ENCODE measurements around the gene TTLL5.

The TTLL5 gene

DNA sequence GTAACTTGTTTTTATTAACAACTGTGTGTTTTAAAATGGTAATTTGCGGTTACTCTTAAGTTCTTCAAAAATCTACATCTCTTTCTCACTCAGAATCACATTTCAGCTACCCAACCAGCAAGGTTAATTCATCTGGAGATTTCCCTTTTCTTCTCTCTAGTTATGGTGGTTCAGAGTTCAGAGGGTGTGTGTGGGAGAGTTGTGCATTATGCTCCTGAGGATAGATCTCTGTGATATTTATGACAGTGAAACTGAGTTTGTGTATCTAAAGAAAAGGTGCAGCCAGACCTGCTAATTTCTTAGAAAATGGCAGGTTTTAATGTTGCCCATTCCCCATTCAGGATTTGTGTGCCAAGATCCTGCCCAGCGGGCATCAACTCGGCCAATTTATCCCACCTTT, 73.8 kb downstream of the TTLL5 start:
- no peak for DNase-seq (ENCODE audit: low read depth)

DNA sequence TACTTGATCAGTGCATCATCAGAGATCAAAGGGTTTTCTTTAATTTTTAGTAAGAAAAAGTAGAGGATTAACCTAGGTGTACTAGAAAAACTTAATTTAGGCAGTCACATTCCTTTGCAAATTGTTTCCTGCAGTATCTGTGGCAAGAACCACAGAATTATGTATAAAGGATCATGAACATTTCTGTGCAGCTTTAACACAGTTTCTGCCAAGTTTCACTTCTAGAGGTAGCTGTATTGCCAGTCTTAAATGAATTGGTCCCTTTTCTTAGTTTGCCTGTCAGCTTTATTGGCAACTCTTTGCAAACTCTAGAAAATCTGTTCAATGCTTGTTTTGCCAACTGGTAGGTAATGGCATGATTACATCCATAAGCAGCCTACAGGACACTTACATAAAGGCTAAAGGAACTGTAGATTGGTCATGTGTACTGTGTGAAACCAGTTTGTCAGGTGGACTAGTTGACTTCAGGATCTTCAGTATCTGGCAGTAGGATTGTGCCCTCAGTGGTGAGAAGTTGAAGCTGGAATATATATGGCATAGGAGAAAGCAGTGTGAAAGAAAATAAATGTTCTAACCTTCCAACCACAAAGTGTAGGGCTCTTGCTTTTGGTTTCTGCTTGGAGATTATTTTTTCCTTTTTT, 75.9 kb downstream of the TTLL5 start:
- DNase-seq (ENCODE audit: low read depth): no peak

DNA sequence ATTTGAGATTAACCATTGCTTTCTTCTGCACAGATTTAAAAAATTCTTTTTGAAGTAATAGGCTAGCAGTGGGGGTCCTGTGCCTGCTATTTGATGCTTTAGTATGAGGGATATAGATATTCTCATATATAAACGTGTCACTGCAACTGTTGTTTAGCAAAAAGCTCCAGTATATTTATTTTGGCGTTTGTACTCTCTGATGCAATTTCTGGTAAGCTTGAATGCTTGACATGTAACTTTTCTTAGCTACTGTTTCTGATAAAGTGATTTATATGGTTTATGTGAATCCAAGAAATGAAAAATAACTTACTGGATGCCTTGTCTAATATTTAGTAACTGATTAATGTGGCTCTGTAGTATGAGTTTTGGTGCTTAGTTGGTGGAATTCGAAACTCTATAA, 77.1 kb downstream of the TTLL5 start:
- no peak for DNase-seq (ENCODE audit: low read depth)

DNA sequence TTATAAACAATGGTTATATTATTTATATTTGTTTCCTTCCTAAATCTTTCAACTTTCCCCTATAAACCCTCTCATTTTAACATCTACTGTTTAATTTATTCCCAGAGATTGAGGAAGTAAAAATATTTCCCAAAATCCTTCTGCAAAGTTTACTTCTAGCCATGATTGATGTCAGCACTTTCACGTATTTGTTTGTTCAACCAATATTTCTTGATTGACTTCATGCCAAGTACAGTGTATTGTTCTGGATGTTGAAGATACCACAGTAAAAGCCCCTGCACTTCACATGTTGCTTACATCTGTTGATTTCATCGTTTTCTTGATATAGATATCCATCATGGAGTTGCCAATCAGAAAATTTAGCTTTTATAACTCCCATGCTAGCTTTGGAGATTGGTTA, 81.8 kb downstream of the TTLL5 start:
- no peak for DNase-seq (ENCODE audit: low read depth)

DNA sequence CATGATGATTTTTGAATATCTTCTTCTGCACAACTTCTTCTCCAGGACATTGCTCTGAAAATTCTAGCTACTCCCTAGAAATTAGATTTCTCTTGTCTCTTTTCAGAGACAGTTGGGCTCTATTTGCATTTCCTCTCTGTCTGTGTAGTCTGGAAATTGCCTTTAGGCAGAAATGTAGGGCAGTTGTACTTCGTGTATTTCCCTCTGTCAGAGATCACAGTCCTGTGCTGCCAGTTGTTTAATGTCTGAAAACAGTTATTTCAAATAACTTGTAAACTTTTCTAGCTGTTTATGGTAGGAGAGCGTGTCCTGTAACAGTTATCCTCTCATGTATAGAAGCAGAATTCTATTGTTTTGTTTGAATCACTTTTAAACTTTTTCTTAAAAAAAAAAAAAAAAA, 86.9 kb downstream of the TTLL5 start:
- DNase-seq (ENCODE audit: low read depth): no peak

DNA sequence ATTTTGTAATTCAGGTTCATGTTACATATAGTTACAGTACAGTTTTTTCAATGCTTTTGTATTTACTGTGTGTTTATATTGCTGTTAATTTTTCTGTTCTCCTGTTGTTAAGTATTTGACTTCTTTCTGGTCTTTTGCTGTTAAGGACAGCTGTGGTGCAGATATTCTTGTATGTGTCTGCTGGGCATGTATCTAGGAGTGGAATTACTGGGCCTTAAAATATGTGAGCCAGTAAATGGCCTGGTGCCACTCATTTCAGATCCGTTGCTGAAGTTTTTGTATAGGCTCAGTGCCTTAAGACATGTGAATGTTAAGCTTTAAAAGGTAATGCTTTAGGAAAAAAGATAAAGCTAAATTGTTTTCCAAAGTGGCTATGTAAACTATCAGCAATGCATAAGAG, 87.3 kb downstream of the TTLL5 start:
- no peak for DNase-seq (ENCODE audit: low read depth)

DNA sequence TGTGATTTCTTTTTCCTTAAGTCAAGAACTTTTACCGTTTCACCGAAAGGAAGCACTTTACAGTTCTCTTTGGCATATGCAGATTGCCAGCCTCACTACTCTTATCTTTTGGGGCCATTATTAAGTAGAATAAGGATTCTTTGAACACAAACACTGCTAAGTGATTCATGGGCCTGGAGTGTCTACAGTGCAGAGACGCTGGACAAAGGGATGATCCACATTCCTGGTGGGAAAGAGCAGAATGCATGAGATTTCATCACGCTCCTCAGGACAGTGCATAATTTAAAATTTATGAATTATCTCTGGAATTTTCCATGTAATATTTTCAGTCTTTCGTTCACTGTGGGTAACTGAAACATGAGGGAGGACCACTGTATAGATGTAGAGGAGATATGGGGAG, 90.2 kb downstream of the TTLL5 start:
- no peak for DNase-seq (ENCODE audit: low read depth)

DNA sequence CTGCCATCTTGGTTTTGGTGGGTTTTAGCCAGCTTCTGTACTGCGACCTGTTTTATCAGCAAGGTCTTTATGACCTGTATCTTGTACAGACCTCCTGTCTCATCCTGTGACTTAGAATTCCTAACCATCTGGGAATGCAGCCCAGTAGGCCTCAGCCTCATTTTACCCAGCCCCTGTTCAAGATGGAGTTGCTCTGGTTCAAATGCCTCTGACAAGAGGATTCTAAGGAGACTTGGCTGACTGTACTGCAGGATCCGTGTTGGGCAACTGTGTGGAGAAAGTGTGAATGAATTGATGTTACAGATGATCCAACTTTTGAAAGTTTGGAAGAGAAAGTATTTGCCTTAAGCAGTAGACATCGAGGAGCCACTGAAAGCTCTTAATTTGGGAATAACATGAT, 91.0 kb downstream of the TTLL5 start:
- DNase-seq (ENCODE audit: low read depth): no peak

DNA sequence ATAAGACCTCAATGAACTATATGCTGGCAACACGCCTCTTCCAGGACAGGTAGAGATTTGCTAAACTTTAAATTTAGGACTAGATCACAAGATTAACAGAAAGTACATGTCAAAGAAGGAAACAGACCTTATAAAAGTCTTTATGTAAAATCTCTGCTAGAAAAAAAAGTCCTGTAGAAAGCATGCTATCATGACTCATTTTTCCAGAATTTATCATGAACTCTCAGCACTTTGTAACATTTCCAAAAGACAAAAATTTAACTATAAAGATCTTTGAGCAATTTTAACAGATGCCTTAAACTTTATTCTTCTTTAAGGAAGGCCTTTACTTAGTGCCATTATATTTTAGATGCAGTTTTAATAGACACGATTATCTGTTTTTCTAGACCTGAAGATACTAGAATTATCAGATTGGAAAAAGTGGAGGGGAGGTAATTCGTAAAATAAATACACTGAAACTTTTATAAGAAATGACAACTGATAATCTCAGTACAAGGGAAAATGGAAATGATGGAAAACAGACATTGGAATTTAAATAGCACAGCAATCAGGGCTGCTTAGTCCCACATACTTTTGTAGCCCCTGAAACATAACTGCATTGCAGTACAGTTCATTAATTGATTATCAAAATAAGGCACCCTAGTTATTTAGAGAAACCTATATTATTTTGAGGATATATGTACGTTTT, 92.0 kb downstream of the TTLL5 start:
- DNase-seq (ENCODE audit: low read depth): no peak

DNA sequence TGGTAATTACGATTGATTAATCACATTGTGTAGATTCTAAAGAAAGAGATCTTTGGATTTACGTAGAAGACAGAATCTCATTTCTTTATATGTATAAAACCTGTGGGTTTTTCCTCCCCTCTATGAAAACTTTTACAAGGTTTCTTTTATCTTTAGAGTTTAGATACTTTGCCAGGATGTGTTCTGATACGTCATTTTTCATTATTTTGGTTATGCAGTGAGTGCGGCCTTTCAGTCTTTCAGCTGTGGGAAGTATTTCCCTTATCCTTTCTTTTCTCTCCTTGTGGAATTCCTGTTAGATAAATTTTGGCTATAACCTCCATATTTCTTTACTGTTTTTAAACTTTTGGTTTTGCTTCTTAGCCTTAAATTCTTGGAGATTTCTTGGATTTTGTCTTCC, 92.7 kb downstream of the TTLL5 start:
- DNase-seq (ENCODE audit: low read depth): no peak

DNA sequence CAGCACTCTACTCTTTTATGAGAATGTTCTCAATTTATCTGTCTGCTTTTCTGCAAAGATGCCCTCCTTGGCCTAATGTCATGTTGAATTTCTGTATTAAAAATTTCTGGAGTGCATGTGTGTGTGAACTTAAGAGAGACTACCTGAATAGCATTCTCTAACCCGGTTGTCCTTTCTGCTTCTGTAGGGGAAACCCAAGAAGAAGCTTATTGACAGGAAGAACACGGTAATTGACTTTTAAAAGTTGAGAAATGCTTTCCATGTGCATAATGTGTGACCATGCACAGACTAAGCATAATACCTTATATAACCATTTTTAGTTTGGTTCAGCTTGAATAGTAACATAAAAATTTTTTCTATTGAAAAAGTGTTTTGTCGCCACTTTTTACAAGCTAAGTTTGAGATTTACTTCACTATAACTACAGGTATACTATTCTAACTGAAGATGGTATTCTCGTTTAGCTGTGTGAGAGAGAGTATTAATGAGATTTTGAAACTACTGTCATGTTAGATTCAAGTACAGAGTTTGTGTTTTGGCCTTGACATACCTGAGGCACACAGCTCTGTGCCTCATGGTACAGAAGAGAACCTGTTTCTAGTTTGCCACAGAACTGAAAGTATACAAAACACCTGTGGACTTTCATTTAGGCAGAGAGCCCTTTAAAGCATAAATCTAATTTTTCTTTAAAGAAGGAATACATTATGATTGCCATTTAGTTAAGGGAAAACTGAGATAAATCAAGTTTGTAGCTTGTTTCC, 96.8 kb downstream of the TTLL5 start:
- no peak for DNase-seq (ENCODE audit: low read depth)

DNA sequence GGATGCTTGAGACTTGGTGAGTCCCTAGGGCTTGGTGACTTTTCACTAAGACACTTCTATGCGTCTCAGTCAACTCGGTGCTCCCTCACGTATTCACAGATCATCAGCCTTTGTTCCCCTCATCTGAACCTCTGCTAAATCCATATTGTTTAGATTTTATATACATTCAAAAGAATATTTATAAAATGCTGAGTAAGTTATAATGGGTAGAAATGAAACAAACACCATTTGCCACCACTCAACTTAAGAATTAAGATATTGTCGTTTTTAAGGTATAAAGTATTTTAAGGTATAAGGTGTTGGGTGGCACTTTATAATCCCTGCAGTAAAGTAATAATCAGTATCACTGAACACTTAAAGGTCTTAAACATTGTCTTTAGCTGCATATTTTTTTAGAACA, 103.0 kb downstream of the TTLL5 start:
- DNase-seq (ENCODE audit: low read depth): no peak

DNA sequence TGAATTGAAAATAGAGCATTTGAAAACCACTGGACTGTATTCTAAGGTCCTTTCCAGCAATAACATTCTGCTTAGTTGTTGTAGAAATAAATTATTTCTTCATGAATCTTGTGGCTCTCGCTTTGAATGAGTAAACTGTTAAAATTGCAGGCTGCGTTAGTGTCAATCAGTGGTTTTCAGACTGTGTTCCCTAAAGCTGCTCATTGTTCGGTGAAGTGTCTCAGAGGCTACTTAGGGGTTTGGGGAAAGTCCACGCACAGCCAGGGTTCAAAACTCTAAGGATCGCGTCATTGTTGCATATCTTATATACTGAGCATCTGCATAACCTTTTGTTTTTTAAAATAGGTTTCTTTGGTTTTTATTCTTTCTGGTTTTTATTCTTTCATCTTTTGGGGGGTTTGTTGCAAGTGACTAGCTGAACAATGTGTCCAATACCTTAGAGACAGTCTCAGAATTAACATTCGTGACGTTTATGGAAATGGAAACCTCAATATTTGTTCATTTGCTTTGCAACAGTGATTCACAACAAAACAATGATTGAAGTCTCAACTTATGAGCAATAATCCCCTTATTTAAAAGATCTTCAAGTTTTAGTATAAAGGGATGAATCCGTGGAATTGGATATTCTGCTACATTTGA, 108.1 kb downstream of the TTLL5 start:
- DNase-seq (ENCODE audit: low read depth): no peak

DNA sequence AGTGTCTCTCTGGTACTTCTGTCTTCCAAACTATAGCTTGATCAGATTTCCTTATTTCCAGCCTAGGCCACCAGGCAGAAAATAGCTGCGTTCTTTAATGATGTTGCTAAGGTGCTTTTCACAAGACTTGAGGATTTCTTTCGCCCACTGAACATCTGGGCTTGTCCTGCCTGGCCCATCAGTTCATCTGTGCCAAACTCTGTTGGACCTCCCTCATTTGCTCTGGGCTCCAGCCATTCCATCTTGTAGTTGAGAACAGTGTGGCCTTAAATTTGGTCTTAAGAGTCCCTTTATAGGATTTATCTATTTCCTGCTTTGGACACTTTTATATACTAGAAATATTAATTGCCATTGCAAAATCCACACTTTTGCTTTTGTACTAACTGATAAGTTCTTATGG, 109.6 kb downstream of the TTLL5 start:
- no peak for DNase-seq (ENCODE audit: low read depth)

DNA sequence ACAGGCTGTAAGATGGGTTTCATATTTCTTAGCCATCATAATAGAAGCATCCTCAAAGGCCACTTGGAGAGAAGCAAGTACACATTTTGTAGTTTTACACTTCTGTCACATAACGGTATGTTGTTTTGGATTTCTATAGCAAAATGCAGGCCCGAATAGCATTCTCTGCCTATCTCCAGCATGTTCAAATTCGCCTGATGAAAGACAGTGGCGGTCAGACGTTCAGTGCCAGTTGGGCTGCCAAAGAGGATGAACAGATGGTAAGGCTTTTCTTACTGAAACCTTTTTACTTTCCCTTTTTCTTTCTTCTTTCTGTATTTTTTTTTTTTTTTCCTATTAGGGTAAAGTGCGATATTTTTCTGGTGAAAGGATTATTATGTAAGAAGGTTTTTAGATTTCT, 110.5 kb downstream of the TTLL5 start:
- no peak for DNase-seq (ENCODE audit: low read depth)

DNA sequence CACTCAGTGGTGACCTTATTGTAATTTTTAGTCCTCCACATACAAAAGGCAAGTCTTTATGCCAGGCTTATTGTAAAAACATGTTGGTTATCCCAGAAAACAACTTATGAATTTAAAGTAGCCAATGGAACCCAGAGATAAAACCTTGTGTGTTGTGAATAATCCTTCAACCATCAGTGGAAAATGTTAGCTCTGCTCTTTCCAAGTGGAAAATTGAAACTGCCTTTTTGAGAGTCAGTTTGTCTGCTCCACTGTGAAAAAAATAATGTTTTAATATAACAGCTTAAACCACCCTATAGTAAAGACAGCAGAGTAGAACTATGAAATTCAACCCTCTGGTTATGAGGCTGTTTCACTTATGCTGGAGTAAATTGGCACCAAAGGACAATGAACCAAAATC, 112.0 kb downstream of the TTLL5 start:
- DNase-seq (ENCODE audit: low read depth): no peak

DNA sequence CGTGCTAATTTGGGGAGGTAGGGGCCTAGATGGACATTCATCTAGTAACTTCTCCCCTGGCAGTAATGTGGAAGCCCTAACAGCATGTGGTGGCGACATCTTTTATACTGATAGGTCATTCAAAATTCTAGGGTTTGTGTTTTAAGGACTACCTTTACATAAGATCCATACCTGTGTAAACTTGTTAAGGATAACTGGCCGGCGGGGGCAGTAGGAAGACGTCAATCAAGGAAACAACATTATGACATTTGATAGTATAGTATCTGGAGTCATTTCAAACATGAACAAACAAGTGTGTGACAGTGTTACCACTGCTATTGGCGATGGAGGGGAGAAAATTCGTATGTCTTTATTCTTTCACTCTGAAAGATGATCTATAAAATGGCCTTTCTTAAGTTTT, 120.0 kb downstream of the TTLL5 start:
- DNase-seq (ENCODE audit: low read depth): no peak

DNA sequence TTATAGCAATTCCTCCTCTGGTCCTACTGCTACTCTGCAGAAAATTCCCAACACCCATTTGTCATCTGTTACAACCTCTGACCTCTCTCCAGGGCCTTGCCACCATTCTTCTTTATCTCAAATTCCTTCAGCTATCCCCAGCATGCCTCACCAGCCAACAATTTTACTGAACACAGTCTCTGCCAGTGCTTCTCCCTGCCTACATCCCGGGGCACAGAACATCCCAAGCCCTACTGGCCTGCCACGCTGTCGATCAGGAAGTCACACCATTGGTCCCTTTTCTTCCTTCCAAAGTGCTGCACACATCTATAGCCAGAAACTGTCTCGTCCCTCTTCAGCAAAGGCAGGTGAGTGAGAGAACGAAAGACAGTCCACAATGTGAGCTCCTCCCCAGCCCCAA, 122.1 kb downstream of the TTLL5 start:
- DNase-seq (ENCODE audit: low read depth): no peak

DNA sequence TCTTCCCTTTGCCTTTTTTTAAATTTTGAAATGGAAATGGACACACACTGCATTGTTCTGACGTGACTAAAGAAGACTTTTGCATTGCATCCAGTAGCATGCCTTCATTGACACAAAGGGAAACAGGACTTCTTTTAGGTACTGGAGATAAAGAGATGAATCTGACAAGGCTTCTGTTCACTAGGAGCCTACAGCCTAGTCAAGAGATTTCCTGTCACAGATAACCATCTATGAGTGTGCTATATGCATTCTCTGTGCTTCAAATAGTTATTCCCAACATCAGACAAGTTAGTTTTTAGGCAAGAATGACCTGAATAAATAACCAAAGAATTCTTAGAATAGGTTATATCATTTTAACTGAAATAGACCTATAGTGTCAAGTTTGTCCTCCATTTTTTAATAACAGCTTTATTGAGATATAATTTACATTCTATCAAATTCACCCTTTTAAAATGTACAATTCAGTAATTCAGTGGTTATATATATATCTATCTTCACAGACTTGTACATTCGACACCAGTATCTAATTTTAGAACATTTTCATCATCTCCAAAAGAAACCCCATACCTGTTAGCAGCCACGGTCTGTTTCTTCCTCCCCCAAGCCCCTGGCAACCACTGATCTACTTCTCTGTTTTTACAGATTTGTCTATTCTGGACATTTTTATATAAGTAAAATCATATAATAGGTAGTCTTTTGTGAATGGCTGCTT, 122.7 kb downstream of the TTLL5 start:
- DNase-seq (ENCODE audit: low read depth): no peak

DNA sequence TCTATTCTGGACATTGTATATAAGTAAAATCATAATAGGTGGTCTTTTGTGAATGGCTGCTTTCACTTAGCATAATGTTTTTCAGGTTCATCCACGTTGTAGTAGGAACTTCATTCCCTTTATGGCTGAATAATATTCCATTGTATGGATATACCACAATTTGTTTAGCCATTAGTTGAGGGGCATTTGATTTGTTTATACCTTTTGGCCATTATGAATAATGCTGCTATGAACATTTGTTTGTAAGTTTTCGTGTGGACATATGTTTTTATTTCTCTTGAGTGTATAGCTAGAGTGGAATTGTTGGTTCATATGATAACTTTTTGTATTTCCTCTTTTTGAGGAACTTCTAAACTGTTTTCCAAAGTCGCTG, 123.3 kb downstream of the TTLL5 start:
- DNase-seq (ENCODE audit: low read depth): no peak

DNA sequence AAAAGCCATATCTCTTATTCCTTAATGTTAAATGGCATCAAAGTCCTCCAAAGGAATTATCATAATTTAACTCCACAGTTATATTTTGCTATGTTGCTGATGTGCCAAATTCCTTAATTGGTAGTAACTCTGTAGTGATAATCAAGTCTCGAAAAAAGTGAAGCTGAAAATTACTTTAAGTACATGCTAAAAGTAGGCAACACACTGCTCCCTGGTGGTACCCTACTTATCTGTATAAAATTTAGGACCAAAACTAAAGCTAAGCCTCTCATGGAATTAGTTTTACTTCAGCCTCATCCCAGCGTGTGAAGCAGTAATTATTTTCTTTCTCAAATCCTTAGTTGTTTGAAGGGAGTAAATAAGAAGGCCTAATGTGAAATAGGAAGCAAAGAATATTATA, 132.8 kb downstream of the TTLL5 start:
- no peak for DNase-seq (ENCODE audit: low read depth)

DNA sequence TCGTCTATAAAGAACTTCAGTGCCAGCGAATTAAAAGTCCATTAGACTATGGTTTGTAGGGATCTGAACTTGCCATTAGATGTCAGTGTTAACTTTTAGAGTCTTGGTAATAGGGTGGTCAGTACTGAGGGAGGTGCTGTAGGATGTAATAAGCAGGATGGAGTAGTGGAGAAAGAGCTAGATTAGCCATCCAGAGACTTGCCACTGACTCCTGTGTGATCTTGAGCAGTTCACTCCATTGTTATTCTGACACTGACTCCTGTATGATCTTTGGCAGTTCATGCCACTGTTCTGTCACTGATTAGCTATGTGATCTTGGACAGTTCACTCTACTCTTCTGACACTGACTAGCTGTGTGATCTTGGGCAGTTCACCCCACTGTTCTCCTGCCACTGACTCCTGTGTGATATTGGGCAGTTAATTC, 133.6 kb downstream of the TTLL5 start:
- DNase-seq (ENCODE audit: low read depth): no peak
